HL-60 (cell line): ENCODE data around the gene TC2N.

Source experiments
- GABPA ChIP-seq: IDR thresholded peaks from 2 replicates; pipeline ENCODE4 v1.6.1; 2012; ENCODE audit warnings: low read depth
- TF ChIP-seq, protein P1 (sequence below): IDR thresholded peaks from one replicate; pipeline ENCODE4 v1.5.1; 2011; ENCODE audit warnings: low read length, control low read depth, inconsistent platforms; ENCODE audit not compliant: insufficient read depth

DNA sequence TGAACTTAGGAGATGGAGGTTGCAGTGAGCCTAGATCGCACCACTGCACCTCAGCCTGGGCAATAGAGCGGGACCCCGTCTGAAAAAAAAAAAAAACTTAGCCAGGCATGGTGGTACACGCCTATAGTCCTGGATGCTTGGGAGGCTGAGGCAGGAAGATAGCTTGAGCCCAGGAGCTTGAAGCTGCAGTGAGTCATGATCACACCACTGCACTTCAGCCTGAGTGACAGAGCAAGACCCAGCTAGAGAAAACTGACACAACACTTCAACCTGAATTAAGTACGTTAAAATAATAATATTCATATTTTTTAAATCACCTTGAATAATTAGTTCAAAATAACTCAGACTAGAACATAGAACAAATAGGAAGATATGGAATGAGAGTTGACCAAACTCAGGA, 129.7 kb downstream of the TC2N start:
- TF ChIP-seq, protein P1, sequence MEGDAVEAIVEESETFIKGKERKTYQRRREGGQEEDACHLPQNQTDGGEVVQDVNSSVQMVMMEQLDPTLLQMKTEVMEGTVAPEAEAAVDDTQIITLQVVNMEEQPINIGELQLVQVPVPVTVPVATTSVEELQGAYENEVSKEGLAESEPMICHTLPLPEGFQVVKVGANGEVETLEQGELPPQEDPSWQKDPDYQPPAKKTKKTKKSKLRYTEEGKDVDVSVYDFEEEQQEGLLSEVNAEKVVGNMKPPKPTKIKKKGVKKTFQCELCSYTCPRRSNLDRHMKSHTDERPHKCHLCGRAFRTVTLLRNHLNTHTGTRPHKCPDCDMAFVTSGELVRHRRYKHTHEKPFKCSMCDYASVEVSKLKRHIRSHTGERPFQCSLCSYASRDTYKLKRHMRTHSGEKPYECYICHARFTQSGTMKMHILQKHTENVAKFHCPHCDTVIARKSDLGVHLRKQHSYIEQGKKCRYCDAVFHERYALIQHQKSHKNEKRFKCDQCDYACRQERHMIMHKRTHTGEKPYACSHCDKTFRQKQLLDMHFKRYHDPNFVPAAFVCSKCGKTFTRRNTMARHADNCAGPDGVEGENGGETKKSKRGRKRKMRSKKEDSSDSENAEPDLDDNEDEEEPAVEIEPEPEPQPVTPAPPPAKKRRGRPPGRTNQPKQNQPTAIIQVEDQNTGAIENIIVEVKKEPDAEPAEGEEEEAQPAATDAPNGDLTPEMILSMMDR = no peak
- no peak for TF ChIP-seq GABPA
